ENCODE measurements around the gene PKP4. TPM values are rescaled to one million over a fixed set of nuclear protein-coding genes. Genes with fewer than 3 reads are reported as not detected.

Gene PKP4
- total and polyA plus RNA-seq, 2 donors (not counting 1 experiment from before 2014, with no cell fraction given) = 2.0 to 13.3 TPM

- Histone ChIP-seq H3K4me1 (ENCODE audit: control insufficient read depth in 2 of 2, insufficient read depth in 2 of 2, low read length in 2 of 2) (no peaks in the 10 kb centered on the region), H3K4me2 (replicated peaks; ENCODE audit: low read depth, low read length, poor library complexity, severe bottlenecking) (no peak overlapping the region), H3K9me3 (ENCODE audit: control extremely low read depth in 1 of 3, control insufficient read depth in 2 of 3, insufficient read depth in 1 of 3, low read length in 2 of 3) (no peaks in the 10 kb centered on the region), H3K4me3 (ENCODE audit: control extremely low read depth in 1 of 5, extremely low read depth in 1 of 5, insufficient read depth in 1 of 5, low read depth in 2 of 5, low read length in 4 of 5) (no peak overlapping the region), H2AFZ (ENCODE audit: insufficient read depth, low read depth, low read length, poor library complexity, severe bottlenecking) (no peak overlapping the region), H3K36me3 (replicated peaks in 1 of 2; ENCODE audit: control extremely low read depth in 1 of 2, control insufficient read depth in 1 of 2, extremely low read depth in 1 of 2, insufficient read depth in 2 of 2, low read length in 1 of 2) (no peaks in the 10 kb centered on the region), H3K9ac (ENCODE audit: low read length) (no peak overlapping the region), H3K79me2 (ENCODE audit: control insufficient read depth, insufficient read depth, low read length) (no peaks in the 10 kb centered on the region), H3K27me3 (replicated peaks in 1 of 4; ENCODE audit: control extremely low read depth in 1 of 4, control insufficient read depth in 3 of 4, insufficient read depth in 4 of 4, low read length in 3 of 4) (no peaks in the 10 kb centered on the region), H4K20me1 (ENCODE audit: control insufficient read depth, insufficient read depth, low read length, poor library complexity, severe bottlenecking) (no peaks in the 10 kb centered on the region), H3K27ac (ENCODE audit: low read length in 2 of 2) (no peak overlapping the region)
- no peak for TF ChIP-seq EZH2 (IDR thresholded peaks at IDR 0.05; ENCODE audit: borderline replicate concordance, insufficient read depth, low read depth, low read length, poor library complexity, severe bottlenecking)
- no peak for TF ChIP-seq CTCF (IDR thresholded peaks at IDR 0.05)
- Mint-ChIP-seq H3K27me3 (no peaks in the 10 kb centered on the region), H3K4me3 (no peak overlapping the region), H3K9me3 (ENCODE audit: insufficient read depth) (no peaks in the 10 kb centered on the region), H3K4me1 (peaks cover 5% of the 10 kb centered on the region), H3K27ac (no peak overlapping the region)
- ATAC-seq (ENCODE audit: low read depth) (no peak), DNase-seq (no peak)
- no CpG with 5 or more reads among the region's 5 CpGs for WGBS (ENCODE audit: insufficient coverage)
- POLR2A ChIA-PET = no interaction called here
- CTCF ChIA-PET = no interaction called here
- intact Hi-C loops (cut with micrococcal nuclease) = no loop called here
These were observed 57.1 kb downstream of the PKP4 start for GRCh38 chr2:158513841-158514240.

- no peaks in the 10 kb centered on the region for H3K9me3 ChIP-seq (ENCODE audit: control extremely low read depth in 1 of 3, control insufficient read depth in 2 of 3, insufficient read depth in 1 of 3, low read length in 2 of 3)
- no peak overlapping the region for H2AFZ ChIP-seq (ENCODE audit: insufficient read depth, low read depth, low read length, poor library complexity, severe bottlenecking)
- POLR2A ChIA-PET = no interaction called here
- H3K4me3 ChIP-seq (ENCODE audit: control extremely low read depth in 1 of 5, extremely low read depth in 1 of 5, insufficient read depth in 1 of 5, low read depth in 2 of 5, low read length in 4 of 5) = no peak overlapping the region
- Mint-ChIP-seq H3K27me3 (no peaks in the 10 kb centered on the region), H3K9me3 (ENCODE audit: insufficient read depth) (no peaks in the 10 kb centered on the region), H3K4me1 (peaks cover 7% of the 10 kb centered on the region), H3K27ac (no peak overlapping the region), H3K4me3 (no peak overlapping the region)
- H3K27ac ChIP-seq (ENCODE audit: low read length in 2 of 2) = no peak overlapping the region
- H3K27me3 ChIP-seq (replicated peaks in 1 of 4; ENCODE audit: control extremely low read depth in 1 of 4, control insufficient read depth in 3 of 4, insufficient read depth in 4 of 4, low read length in 3 of 4) = no peaks in the 10 kb centered on the region
- CTCF ChIA-PET = no interaction called here
- no peak overlapping the region for H3K9ac ChIP-seq (ENCODE audit: low read length)
- no peak for TF ChIP-seq EZH2 (IDR thresholded peaks at IDR 0.05; ENCODE audit: borderline replicate concordance, insufficient read depth, low read depth, low read length, poor library complexity, severe bottlenecking)
- TF ChIP-seq CTCF (IDR thresholded peaks at IDR 0.05) = no peak
- DNase-seq (no peak), ATAC-seq (ENCODE audit: low read depth) (no peak)
- H3K36me3 ChIP-seq (replicated peaks in 1 of 2; ENCODE audit: control extremely low read depth in 1 of 2, control insufficient read depth in 1 of 2, extremely low read depth in 1 of 2, insufficient read depth in 2 of 2, low read length in 1 of 2) = no peaks in the 10 kb centered on the region
- intact Hi-C loops (cut with micrococcal nuclease) = no loop called here
- no peaks in the 10 kb centered on the region for H3K79me2 ChIP-seq (ENCODE audit: control insufficient read depth, insufficient read depth, low read length)
- WGBS (ENCODE audit: insufficient coverage) = 67% methylated on average over 3 of the region's 3 CpGs
- H3K4me2 ChIP-seq (replicated peaks; ENCODE audit: low read depth, low read length, poor library complexity, severe bottlenecking) = no peak overlapping the region
- no peaks in the 10 kb centered on the region for H3K4me1 ChIP-seq (ENCODE audit: control insufficient read depth in 2 of 2, insufficient read depth in 2 of 2, low read length in 2 of 2)
- no peaks in the 10 kb centered on the region for H4K20me1 ChIP-seq (ENCODE audit: control insufficient read depth, insufficient read depth, low read length, poor library complexity, severe bottlenecking)
These were observed 61.3 kb downstream of the PKP4 start for GRCh38 chr2:158518084-158518483.
